SK-N-MC (cell line): ENCODE measurements around the gene ASXL3.

Source experiments
- DNase-seq: peaks from one replicate; pipeline ENCODE4 v3.0.0-alpha.2; 2011; ENCODE audit warnings: low read depth, low spot score
- H3K27ac ChIP-seq: fragments of 200-600 bp; sonication (generic); 2 replicates; pipeline ENCODE4 v1.5.1; 2016; ENCODE audit warnings: mixed run types
- H3K36me3 ChIP-seq: fragments of 200-600 bp; sonication (generic); 2 replicates; pipeline ENCODE4 v1.6.1; 2017; ENCODE audit warnings: antibody characterized with exemption, low read length, mixed read lengths; ENCODE audit not compliant: insufficient read depth
- H3K4me3 ChIP-seq: fragments of 200-600 bp; sonication (generic); 2 replicates; pipeline ENCODE4 v1.5.1; 2016
- H3K9ac ChIP-seq: fragments of 200-600 bp; sonication (generic); 2 replicates; pipeline ENCODE4 v1.8.0; 2017; ENCODE audit warnings: mixed run types, mixed read lengths; ENCODE audit not compliant: insufficient read length
- H3K9me3 ChIP-seq: fragments of 200-600 bp; sonication (generic); 2 replicates; pipeline ENCODE4 v1.6.1; 2017; ENCODE audit warnings: low read depth, mild to moderate bottlenecking, antibody characterized with exemption, low read length, moderate library complexity, mixed read lengths
- EZH2 ChIP-seq: fragments of 200-600 bp; sonication (generic); IDR thresholded peaks from one replicate; pipeline ENCODE4 v1.6.1; 2017; ENCODE audit warnings: antibody characterized with exemption
- FOXP2 ChIP-seq: optimal IDR thresholded peaks from 2 replicates; pipeline ENCODE3; 2011; ENCODE audit warnings: mild to moderate bottlenecking, moderate library complexity; ENCODE audit not compliant: insufficient read depth; ENCODE audit errors: extremely low read length, control extremely low read depth
- POLR2AphosphoS5 ChIP-seq: IDR thresholded peaks from 2 replicates; pipeline ENCODE4 v1.6.1; 2012; ENCODE audit warnings: mild to moderate bottlenecking, low read depth, low read length, borderline replicate concordance

Gene ASXL3

DNA sequence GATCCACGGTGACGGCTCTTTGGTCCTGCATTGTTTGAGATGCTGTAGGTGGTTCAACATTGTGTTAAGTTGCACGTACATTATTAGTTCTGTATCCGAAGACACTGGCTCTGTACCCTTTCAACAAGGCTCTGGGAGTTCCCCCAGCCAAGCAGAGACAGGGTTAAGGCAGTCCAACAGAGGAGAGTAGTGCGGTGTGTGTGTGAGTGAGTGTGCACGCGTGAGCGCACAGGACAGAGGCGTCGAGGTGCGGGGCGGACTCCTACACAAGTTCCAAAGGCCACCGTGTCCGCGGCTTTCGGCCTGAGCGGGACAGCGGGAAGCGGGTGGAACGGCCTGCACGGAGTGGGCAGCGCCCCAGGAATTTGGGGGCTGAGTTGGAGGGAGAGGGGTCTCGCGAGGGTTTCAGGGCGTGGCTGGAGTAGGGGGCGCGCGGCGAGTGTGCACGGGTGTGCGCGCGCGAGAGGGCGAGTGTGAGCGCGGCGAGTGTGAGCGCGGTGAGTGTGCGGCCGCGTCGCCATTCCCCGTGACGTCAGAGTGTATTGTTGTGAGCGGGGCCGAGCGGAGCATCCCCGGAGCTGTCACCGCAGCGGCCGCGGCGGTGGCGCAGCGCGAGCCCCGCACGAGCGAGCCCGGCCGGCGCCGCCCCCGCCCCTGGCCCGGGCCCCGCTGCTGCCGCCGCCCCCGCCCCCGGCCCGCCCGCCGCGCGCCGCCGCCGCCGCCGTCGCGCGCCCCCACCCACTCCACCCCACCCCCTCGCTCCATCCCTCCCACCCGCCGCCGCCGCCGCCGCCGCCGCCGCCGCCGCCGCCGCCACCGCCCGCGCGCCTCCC is at the start of gene ASXL3:
ASXL3 (plus strand) TSS at position 535 of the 833 bp plus-strand sequence. CDS start 413 bp downstream, outside the sequence.
- TF ChIP-seq POLR2AphosphoS5 (no peak), EZH2 (no peak), FOXP2 (no peak)
- no peak for DNase-seq
- Histone ChIP-seq H3K4me3 (peak within 1 kb of the TSS; percentile 95), H3K9me3 (no peaks in the 10 kb centered on the region), H3K9ac (peak within 1 kb of the TSS; percentile 77), H3K27ac (no peak within 1 kb of the TSS; the same call in 1 of the 2 replicates), H3K36me3 (no peaks in the 10 kb centered on the region)

DNA sequence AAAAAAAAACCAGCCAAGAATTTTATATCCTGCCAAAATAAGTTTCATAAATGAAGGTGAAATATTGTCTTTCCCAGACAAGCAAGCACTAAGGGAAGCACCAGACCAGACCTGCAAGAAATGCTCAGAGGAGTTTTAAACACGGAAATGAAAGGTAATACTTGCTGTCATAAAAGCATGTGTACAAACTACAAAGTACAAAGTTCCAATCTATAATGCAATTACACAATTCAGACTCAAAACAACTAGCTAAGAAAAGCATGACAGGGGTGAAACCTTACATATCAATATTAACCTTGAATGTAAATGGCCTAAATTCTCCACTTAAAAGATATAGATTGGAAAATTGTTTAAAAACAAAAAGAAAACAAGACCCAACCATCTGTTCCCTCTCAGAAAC is 45.0 kb upstream of the ASXL3 start:
- Histone ChIP-seq H3K4me3 (no peak overlapping the region), H3K9me3 (no peaks in the 10 kb centered on the region), H3K27ac (no peak overlapping the region), H3K36me3 (no peaks in the 10 kb centered on the region), H3K9ac (no peak overlapping the region)
- DNase-seq: no peak
- TF ChIP-seq FOXP2: no peak
- TF ChIP-seq POLR2AphosphoS5: no peak

DNA sequence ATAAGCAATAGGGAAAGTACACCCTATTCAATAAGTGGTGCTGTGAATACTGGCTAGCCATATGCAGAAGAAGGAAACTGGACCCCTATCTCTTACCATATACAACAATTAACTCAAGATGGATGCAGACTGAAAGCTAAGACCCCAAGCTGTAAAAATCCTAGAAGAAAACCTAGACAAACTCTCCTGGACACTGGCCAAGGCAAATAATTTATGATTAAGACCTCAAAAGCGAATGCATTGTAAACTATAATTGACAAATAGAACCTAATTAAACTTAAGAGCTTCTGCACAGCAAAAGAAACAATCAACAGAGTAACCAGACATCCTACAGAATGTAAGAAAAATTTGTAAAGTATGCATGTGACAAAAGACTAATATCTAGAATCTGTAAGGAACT is 41.1 kb upstream of the ASXL3 start:
- Histone ChIP-seq H3K4me3 (no peak overlapping the region), H3K36me3 (no peaks in the 10 kb centered on the region), H3K9ac (no peak overlapping the region), H3K27ac (no peak overlapping the region), H3K9me3 (no peaks in the 10 kb centered on the region)
- no peak for DNase-seq
- TF ChIP-seq POLR2AphosphoS5 (no peak), EZH2 (no peak), FOXP2 (no peak)

DNA sequence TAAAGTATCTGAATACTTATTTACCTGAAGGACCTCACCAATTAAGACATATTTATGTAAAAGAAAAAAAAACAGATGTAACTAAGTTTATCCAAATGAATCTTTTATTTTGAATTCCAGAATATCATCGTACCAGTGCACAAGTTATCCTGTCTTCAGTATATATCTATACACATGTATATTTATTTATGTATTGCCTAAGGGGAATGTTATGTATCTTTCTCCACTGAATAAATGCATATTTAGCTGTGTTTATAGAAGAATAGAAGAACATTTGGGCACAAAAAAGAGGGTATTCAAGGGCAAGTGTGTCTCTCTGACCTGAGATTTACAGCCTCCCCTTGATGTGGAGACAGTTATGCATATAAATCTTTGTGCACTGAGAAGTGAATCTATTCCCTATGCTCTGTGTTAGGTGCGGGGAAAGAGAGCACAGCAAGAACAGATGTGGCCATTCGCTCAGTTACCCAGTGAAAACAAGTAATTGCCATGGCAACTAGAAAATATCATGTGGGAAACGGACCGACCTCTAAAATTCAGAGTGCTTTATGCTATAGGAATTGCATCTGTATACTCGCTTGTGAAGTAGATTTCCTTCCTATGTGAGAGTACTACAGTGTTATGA is 39.5 kb upstream of the ASXL3 start:
- peak overlapping the region; percentile 26; the same call in 1 of the 2 replicates for H3K27ac ChIP-seq
- H3K36me3 ChIP-seq: no peaks in the 10 kb centered on the region

DNA sequence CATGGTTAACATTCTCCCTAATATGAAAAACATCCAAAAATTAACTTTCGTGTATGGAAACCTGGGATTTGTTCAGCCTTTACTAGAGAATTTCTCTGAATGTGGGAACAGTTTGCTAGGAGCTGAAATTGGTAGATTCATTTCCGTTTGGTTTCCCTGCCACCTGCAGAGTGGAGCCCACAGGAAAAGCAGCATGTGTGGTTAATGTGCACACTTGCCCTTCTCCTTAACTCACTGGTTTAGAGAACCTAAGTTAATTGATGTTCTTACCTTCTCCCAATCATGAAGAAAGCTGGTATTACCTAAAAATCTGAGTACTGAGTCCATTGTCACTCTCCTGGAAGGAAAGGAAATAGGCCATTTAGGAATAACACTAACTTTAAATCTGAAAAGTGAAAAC is 37.6 kb upstream of the ASXL3 start:
- TF ChIP-seq FOXP2 (no peak), POLR2AphosphoS5 (no peak), EZH2 (no peak)
- Histone ChIP-seq H3K9me3 (no peaks in the 10 kb centered on the region), H3K27ac (no peak overlapping the region; the same call in 1 of the 2 replicates), H3K36me3 (no peaks in the 10 kb centered on the region), H3K9ac (no peak overlapping the region), H3K4me3 (peak overlapping the region; percentile 20)
- peak; percentile 30 for DNase-seq

More for the DNA sequence above, 39.5 kb upstream of the ASXL3 start:
- Histone ChIP-seq H3K9me3 (no peaks in the 10 kb centered on the region), H3K4me3 (no peak overlapping the region), H3K9ac (no peak overlapping the region)
- TF ChIP-seq EZH2 (no peak), POLR2AphosphoS5 (no peak), FOXP2 (no peak)
- no peak for DNase-seq

DNA sequence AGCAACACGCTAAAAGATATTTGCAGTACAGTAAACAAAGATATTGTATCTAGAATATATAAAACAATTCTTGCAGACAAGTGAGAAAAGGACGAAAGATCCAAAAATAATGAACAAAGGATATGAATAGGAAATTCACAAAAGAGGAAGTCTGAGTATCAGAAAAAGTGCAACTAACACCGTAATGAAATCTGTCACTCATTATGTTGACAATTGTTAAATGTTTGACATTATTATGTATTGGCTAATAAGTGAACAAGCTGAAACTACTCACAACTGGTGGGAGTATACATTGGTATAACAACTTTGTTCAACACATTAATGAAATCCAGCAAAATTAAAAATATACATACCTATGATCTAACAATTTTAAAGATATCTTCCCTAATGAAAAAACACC is 36.7 kb upstream of the ASXL3 start:
- DNase-seq: no peak
- Histone ChIP-seq H3K27ac (no peak overlapping the region), H3K4me3 (no peak overlapping the region), H3K9me3 (no peaks in the 10 kb centered on the region), H3K9ac (no peak overlapping the region), H3K36me3 (no peaks in the 10 kb centered on the region)
- TF ChIP-seq POLR2AphosphoS5 (no peak), EZH2 (no peak)

DNA sequence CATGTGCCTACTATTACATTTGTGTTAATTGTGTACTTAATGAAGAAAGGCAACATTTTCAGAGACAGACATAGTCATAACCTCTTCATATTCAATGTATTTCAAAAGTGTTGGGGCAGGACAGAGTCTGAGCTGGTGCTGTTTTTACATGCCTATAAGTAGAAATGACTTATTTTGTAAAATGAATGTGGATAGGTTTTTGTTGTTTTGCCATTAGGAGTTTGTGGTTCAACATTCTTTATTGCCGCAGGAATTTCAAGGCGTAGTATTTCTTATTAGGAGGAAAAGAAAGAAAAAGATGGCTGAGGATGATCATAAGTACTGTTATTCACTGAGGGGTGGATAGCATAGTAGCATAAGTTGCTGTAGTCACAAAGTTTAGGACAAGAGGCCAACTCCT is 21.2 kb upstream of the ASXL3 start:
- no peak for DNase-seq
- Histone ChIP-seq H3K9me3 (no peaks in the 10 kb centered on the region), H3K9ac (no peak overlapping the region), H3K27ac (no peak overlapping the region), H3K36me3 (no peaks in the 10 kb centered on the region), H3K4me3 (no peak overlapping the region)
- TF ChIP-seq POLR2AphosphoS5: no peak
- no peak for TF ChIP-seq EZH2
- TF ChIP-seq FOXP2: no peak

DNA sequence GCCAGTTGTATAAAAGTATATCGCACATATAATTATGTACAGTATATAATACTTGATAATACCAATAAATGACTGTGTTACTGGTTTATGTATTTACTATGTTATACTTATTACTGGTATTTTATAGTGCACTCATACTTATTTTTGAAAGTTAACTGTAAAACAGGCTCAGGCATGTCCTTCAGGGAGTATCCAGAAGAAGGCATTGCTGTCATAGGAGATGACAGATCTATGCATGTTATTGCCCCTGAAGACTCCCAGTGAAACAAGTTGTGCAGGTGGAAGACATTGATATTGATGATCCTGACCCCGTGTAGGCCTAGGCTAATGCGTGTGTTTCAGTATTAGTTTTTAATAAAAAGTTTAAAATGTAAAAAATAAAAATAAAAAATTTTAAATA is 20.3 kb upstream of the ASXL3 start:
- no peaks in the 10 kb centered on the region for H3K9me3 ChIP-seq
- no peak for DNase-seq
- TF ChIP-seq FOXP2 (no peak), POLR2AphosphoS5 (no peak), EZH2 (no peak)
- H3K27ac ChIP-seq: no peak overlapping the region
- H3K4me3 ChIP-seq: no peak overlapping the region
- no peak overlapping the region for H3K9ac ChIP-seq
- no peaks in the 10 kb centered on the region for H3K36me3 ChIP-seq
